ENCODE results near the gene PCK2.

Gene PCK2

GRCh38 chr14:24077086-24077485 lies 17.0 kb upstream of the PCK2 start:
- no peak for DNase-seq

- DNase-seq: no peak
These were observed 16.0 kb upstream of the PCK2 start for GRCh38 chr14:24078146-24078545.

- DNase-seq: no peak
These were observed 14.5 kb upstream of the PCK2 start for GRCh38 chr14:24079491-24080141.

- DNase-seq: no peak
These were observed 14.0 kb upstream of the PCK2 start for GRCh38 chr14:24080142-24080530.

DNA sequence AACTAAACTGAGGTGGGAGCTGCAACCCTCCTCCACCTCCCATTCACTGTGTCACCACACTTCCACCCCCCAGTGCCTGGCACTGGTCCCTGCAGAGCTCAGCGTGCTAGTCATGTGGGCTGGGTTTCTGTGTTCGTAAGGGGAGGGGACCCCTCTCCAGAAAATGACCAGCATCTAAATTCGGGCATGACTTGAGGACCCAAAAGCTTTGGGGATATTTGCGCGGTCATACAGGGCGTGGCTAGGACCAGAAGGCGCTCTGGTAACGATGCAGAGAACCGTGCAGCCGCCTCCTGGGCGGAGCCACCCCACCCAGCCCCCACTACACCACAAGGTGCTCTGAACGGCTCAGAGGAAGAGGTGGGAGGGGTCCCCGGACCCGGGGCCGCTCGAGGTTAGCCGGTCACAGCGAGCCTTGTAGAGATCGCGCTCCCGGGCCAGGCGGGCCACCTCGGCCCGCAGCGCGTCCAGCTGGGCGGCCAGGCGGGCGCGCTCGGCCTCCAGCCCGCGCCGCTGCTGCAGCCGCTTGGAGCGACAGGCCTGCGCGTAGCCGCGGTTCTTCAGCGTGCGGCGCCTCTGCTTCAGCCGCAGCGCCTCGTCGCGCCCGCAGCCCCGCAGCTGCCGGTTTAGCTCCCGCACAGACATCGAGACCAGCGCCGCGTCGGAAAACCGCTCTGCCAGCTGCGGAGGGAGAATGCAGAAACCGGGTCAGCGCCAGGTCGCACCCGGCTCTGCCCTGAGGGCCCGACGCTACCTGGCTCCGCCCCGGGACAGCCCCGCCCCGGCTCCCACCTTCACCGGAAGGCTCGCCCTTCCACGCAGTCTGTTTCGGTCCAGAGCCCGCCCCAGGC lies 13.0 kb upstream of the PCK2 start:
- DNase-seq: peak in 1 of 2 experiments; percentile 44

GRCh38 chr14:24081739-24082211 lies 12.3 kb upstream of the PCK2 start:
- no peak for DNase-seq

GRCh38 chr14:24082411-24083080 lies 11.6 kb upstream of the PCK2 start:
- DNase-seq: no peak

GRCh38 chr14:24083462-24083861 lies 10.6 kb upstream of the PCK2 start:
- DNase-seq: no peak

- no peak for DNase-seq
These were observed 9.7 kb upstream of the PCK2 start for GRCh38 chr14:24084440-24084839.

- no peak for DNase-seq
These were observed 8.9 kb upstream of the PCK2 start for GRCh38 chr14:24085215-24085614.

- DNase-seq: no peak
These were observed 7.7 kb upstream of the PCK2 start for GRCh38 chr14:24086193-24086955.

DNA sequence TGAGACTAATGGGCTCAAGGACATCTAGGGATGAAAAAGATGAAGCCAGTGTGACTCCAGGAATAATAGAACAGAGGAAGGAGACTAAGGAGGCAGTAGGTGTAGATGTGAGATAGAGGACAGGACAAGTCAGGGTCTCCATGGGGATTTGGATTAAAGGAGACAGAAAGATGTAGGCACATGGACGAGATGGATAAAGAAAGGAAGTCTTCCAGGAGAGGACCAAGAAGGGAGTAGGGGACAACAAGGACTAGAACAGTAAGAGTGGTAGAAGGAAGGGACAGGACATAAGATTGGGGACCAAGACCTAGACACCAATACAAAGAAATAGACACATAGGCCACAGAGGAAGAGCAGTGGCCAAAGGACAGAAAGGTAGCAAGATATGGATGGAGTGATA lies 7.1 kb upstream of the PCK2 start:
- DNase-seq: no peak

GRCh38 chr14:24088095-24088494 lies 6.0 kb upstream of the PCK2 start:
- no peak for DNase-seq

GRCh38 chr14:24089890-24090289 lies 4.2 kb upstream of the PCK2 start:
- no peak for DNase-seq

DNA sequence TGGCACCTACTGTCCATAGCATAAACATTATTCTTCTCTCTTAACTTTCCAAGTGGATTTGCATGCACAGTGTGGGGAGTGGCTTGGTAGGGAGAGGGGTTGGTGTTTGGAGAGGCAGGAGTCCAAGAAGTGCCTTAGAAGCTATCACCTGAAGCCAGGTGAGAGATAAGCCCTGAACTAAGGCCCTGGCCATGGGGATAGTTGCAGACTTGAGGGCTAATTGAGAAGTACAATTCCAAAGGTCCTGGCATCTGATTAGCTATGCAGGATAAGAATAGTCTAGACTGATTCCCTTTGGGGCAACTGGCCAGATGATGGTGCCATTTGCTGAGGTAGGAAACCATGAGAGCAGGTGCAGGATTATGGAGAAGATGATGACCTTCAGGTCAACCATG lies 2.0 kb upstream of the PCK2 start:
- DNase-seq: no peak

DNA sequence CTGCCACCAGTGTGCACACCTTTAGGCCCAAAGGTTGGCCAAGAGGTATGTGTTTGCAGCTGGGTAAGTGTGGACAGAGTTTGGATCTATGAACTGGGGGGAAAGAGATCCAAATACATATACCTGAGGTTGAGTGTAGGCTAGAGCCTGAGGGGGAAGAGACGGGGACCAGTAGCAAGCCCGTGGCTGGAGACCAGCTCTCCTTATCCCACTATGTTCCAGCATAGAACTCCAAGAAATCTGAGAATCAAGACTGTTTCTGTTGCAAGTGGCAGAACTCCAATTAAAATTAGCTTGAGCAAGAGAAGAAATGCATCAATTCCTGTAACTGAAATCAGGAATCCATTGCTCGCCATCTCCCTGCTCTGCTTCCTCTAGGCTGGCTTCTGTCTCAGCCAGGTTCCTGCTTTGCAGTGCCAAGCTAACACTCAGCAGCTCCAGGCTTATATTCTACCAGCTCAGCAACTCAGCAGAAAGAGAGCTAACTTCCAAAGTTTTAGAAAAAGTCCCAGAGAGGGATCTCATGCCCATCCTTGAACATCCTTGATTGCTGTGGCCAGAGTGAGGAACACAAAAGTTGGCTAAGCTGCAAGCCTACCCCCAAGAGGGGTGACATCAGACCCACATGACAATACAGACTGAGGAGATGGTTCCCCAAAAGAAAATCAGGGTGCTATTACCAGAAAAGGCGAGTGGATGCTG lies 1.5 kb upstream of the PCK2 start:
- DNase-seq: no peak

DNA sequence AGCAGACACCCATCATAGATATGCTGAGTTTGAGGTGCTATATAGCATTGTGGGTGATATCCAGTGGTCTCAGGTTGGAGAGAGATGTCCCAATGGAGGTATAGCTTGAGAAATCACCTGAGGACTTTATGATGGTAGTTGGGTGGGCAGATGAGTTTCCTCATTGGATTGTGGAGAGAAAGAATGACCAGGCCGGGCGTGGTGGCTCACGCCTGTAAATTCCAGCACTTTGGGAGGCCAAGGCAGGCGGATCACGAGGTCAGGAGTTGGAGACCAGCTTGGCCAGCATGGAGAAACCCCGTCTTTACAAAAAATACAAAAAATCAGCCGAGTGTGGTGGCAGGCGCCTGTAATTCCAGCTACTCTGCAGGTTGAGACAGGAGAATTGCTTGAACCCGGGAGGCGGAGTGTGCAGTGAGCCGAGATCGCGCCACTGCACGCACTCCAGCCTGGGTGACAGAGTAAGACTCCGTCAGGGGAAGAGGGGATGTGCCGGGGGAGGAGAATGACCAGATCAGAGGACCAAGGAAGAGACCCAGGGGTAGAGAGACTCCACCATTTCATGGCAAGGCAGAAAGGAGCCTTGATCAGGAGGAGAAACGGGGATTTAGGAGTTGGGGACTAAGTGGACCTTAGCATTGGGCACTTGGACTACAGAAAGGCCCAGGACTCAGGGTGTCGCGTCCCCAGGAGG lies 757 bp upstream of the PCK2 start:
- no peak for DNase-seq

GRCh38 chr14:24094841-24095270 lies 745 bp downstream of the PCK2 start:
- DNase-seq: no peak

DNA sequence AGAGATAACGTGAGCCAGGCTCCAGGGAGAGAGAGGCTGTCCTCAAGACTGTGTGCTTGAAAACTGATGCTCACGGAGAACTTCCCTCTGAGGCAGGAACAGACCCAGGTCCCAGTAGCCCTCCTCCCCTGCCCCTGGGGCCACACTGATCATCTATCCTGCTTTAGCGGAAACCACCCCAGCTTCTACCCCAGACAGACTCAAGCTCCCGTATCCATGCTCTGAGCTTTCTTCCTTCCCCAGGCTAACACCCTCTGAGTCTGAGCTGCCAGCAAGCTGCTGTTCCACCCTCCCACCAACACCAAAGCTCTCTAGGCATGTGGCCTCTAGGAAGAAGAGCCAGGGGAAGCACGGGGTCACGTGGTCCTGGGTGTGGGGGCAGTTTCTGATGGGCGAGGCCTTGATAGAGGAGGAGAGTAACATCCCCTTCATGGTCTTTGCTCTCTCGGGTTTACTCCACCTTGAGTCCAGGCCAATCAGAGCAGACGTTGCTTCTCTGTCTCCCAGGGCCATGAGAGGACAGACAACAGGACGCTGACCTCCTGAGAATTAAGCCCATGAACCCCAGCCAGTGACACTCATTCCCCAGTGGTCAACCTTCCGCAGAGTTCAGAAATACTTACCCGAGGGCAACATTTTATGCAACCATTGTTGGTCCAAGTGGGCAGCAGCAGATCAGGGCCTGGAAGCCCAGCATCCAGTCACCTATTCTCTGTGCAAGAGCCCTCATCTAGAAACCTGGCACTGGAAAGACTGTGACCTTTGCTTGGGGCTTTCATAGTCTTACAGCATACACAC lies 1.4 kb downstream of the PCK2 start:
- DNase-seq: no peak

- DNase-seq: no peak
These were observed 2.6 kb downstream of the PCK2 start for GRCh38 chr14:24096545-24097181.

Measured in NCI-H1930 (cell line).